Measurements from ENCODE around the gene EFNA3. TPM values are rescaled to one million over a fixed set of nuclear protein-coding genes. Genes with fewer than 3 reads are reported as not detected.

EFNA3 gene
- total and polyA plus RNA-seq, 2 of the 4 experiments (the other 2 are of a cell fraction): 0.72 to 1.6 TPM

DNA sequence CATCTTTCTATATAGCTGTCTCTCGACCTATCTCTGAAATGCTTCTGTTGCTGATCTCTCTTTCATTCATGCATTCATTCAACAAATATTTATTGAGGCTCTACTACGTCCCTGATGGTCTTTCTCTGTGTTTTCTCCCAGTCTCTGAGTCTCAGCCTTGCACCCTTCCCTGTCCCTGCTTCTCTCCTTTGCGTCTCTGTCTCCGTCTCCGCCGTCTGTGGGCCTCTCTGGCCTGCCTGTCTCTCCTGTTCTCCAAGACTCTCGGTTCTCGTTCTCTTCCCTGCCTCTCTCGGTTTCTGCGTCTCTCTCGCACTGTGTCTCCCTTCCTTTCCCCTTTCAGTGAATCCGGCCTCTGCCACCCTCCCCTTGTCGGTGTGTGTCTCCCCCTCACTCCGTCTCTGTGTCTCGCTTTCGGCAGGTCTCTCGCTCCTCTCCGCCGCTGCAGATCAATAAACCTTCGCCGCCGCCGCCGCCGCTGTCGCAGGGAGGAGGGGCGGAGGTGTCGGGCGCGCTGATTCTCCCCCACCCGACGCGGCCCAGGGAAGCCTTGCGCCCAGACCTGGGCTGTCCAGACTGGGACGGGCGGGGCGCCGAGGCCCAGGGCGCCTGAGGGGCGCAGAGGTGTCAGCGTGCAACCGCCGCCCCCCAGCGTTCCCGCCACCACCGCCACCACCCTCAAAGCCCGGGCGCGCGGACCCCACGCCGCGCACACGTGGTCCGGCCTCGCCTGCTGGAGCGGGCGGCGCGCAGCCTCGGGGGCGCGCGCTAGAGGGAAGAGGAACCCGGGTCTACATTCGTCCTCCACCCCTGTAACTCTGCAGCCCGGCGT is 3.0 kb downstream of the EFNA3 start:
- Histone ChIP-seq H3K9me1 (ENCODE audit: insufficient read depth, low read length) (peaks cover 8% of the 10 kb centered on the region), H3K56ac (ENCODE audit: extremely low read depth, insufficient read depth, low read length) (no peak overlapping the region), H3K4me1 (ENCODE audit: control insufficient read depth, insufficient read depth, low read length) (peaks cover 9% of the 10 kb centered on the region; the same call in 1 of the 2 replicates), H3K4me2 (ENCODE audit: low read depth, low read length) (peak overlapping the region; percentile 52; the same call in 1 of the 2 replicates), H3K14ac (replicated peaks; ENCODE audit: low read depth, low read length) (no peak overlapping the region), H3K9ac (ENCODE audit: low read depth, low read length) (no peak overlapping the region), H3K4ac (ENCODE audit: low read depth, low read length) (no peak overlapping the region), H3K27me3 (ENCODE audit: control insufficient read depth, insufficient read depth, low read length) (peaks cover 62% of the 10 kb centered on the region), H2AFZ (replicated peaks; ENCODE audit: low read length, poor library complexity) (peak overlapping the region; percentile 27), H4K5ac (ENCODE audit: low read depth, low read length) (no peak overlapping the region), H2BK5ac (ENCODE audit: low read depth, low read length, poor library complexity, severe bottlenecking) (no peak overlapping the region), H3K23ac (ENCODE audit: low read depth, low read length) (0 out of 2 replicates have a peak overlapping the region, but pooled peaks have one; percentile 17), H3K79me1 (ENCODE audit: low read depth in 1 of 2, low read length in 2 of 2) (no peaks in the 10 kb centered on the region; a peak in 1 of 4 replicates), H2BK20ac (ENCODE audit: low read depth, low read length) (no peak overlapping the region), H3K27ac (ENCODE audit: insufficient read depth, low read length) (no peak overlapping the region), H4K20me1 (ENCODE audit: insufficient read depth, low read length) (peaks cover 11% of the 10 kb centered on the region), H4K8ac (ENCODE audit: low read depth in 2 of 2, low read length in 2 of 2) (no peak overlapping the region), H4K91ac (ENCODE audit: insufficient read depth, low read depth, low read length) (no peak overlapping the region), H2AK9ac (replicated peaks; ENCODE audit: low read depth, low read length, poor library complexity) (no peak overlapping the region), H2BK120ac (ENCODE audit: low read depth, low read length) (no peak overlapping the region), H2BK15ac (ENCODE audit: low read depth, low read length) (no peak overlapping the region), H2AK5ac (ENCODE audit: low read depth, low read length) (no peak overlapping the region), H3K36me3 (ENCODE audit: control insufficient read depth, insufficient read depth, low read length) (no peaks in the 10 kb centered on the region), H3K4me3 (ENCODE audit: insufficient read depth, low read depth, low read length) (no peak overlapping the region; the same call in 1 of the 2 replicates), H3K18ac (ENCODE audit: low read depth, low read length) (no peak overlapping the region), H3K9me3 (ENCODE audit: control insufficient read depth, insufficient read depth, low read length) (no peaks in the 10 kb centered on the region)
- POLR2A ChIA-PET (ENCODE audit: unreplicated experiment): no interaction called here
- dilution Hi-C loops (cut with HindIII; ENCODE audit: low sequenced_read_pairs, unreplicated experiment): no loop called here
- DNase-seq (no peak), ATAC-seq (ENCODE audit: low read depth) (no peak)
- CTCF ChIA-PET: no interaction called here
- in situ Hi-C loops (cut with MboI; ENCODE audit: low sequenced_read_pairs): no loop called here
- intact Hi-C loops (cut with micrococcal nuclease): loop anchor here (10.0 kb wide), 1 partner anchor 607 kb away; no protein-coding TSS in a partner anchor
- no TSS peak for BruUV-seq (replicated peaks)
- TF ChIP-seq, protein P1, sequence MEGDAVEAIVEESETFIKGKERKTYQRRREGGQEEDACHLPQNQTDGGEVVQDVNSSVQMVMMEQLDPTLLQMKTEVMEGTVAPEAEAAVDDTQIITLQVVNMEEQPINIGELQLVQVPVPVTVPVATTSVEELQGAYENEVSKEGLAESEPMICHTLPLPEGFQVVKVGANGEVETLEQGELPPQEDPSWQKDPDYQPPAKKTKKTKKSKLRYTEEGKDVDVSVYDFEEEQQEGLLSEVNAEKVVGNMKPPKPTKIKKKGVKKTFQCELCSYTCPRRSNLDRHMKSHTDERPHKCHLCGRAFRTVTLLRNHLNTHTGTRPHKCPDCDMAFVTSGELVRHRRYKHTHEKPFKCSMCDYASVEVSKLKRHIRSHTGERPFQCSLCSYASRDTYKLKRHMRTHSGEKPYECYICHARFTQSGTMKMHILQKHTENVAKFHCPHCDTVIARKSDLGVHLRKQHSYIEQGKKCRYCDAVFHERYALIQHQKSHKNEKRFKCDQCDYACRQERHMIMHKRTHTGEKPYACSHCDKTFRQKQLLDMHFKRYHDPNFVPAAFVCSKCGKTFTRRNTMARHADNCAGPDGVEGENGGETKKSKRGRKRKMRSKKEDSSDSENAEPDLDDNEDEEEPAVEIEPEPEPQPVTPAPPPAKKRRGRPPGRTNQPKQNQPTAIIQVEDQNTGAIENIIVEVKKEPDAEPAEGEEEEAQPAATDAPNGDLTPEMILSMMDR (conservative IDR thresholded peaks at IDR 0.05; ENCODE audit: low read depth, low read length): no peak
- TF ChIP-seq MXI1 (IDR thresholded peaks at IDR 0.05; ENCODE audit: borderline replicate concordance, low read depth, low read length): no peak
- TF ChIP-seq, protein P2, sequence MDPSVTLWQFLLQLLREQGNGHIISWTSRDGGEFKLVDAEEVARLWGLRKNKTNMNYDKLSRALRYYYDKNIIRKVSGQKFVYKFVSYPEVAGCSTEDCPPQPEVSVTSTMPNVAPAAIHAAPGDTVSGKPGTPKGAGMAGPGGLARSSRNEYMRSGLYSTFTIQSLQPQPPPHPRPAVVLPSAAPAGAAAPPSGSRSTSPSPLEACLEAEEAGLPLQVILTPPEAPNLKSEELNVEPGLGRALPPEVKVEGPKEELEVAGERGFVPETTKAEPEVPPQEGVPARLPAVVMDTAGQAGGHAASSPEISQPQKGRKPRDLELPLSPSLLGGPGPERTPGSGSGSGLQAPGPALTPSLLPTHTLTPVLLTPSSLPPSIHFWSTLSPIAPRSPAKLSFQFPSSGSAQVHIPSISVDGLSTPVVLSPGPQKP (IDR thresholded peaks at IDR 0.05; ENCODE audit: borderline replicate concordance, low read depth, low read length): no peak
- TF ChIP-seq MAFK (IDR thresholded peaks at IDR 0.05; ENCODE audit: low read depth, low read length): no peak
- no peak for TF ChIP-seq RFX5 (IDR thresholded peaks at IDR 0.05; ENCODE audit: low read depth, low read length)
- no peak for TF ChIP-seq CHD1 (IDR thresholded peaks at IDR 0.05; ENCODE audit: low read depth, low read length)
- TF ChIP-seq SMC3 (IDR thresholded peaks at IDR 0.05; ENCODE audit: low read depth, low read length): no peak
- TF ChIP-seq, protein P3, sequence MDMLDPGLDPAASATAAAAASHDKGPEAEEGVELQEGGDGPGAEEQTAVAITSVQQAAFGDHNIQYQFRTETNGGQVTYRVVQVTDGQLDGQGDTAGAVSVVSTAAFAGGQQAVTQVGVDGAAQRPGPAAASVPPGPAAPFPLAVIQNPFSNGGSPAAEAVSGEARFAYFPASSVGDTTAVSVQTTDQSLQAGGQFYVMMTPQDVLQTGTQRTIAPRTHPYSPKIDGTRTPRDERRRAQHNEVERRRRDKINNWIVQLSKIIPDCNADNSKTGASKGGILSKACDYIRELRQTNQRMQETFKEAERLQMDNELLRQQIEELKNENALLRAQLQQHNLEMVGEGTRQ (IDR thresholded peaks at IDR 0.05; ENCODE audit: low read depth, low read length): no peak
- 9% methylated on average over 14 of the region's 68 CpGs; no CpG with 5 or more reads in 1 of the 2 experiments for WGBS, 2 experiments (ENCODE audit: extremely low coverage in 2 of 2, insufficient read length in 1 of 2)
